ENCODE measurements around the gene GLS.
A peak's percentile ranks its signal among the peaks of the same experiment; 100 is the strongest.
"Not testable (repeated sequence)": the region's sequence is repeated elsewhere in the genome, so short reads cannot be mapped to it uniquely, and the experiment has no call there.

Gene GLS

DNA sequence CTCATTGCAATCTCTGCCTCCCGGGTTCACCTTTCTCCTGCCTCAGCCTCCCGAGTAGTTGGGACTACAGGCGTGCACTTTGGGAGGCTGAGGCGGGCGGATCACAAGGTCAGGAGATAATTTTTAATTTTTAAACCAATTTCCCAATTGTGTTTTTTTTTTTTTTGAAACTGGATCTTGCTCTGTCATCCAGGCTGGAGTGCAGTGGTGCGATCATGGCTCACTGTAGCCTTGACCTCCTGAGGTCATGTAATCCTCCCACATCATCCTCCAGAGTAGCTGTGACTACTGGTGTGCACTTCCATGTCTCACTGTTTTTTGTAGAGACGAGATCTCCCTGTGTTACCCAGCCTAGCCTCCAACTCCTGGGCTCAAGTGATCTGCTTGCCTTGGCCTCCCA, 49.3 kb downstream of the GLS start:
- no peak for DNase-seq

DNA sequence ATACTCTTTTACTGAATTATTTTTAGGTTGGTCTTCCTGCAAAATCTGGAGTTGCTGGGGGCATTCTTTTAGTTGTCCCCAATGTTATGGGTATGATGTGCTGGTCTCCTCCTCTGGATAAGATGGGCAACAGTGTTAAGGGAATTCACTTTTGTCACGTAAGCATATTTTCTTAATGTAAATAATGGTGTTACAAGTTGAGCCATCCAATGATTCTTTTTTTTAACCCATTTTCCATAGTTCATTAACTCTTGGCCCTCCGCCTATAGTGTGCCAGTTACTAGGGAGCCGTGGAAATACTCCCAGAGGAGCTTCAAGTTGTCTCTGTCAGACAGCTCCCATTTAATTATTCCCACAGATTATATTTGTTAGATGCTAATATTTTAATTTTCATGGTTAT, 49.8 kb downstream of the GLS start:
- DNase-seq = no peak

DNA sequence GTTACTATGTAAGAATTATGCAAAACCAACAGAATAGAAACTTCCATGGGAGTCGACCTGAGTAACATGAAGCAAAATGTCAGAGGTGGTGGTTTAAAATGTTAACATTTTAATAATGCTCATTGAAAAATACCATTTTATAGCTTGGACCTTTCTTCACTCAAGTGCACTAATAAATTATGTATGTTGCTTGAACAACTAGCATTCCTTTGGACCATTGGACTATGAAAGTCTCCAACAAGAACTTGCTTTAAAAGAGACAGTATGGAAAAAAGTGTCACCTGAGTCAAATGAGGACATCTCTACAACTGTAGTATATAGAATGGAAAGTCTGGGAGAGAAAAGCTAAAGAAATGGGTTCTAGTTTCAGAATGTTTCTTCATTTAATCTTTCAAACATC, 51.9 kb downstream of the GLS start:
- no peak for DNase-seq

- no peak for DNase-seq
Observed at GRCh38 chr2:190933361-190933760, 52.7 kb downstream of the GLS start.

- no peak for DNase-seq
Observed at GRCh38 chr2:190935054-190935453, 54.4 kb downstream of the GLS start.

DNA sequence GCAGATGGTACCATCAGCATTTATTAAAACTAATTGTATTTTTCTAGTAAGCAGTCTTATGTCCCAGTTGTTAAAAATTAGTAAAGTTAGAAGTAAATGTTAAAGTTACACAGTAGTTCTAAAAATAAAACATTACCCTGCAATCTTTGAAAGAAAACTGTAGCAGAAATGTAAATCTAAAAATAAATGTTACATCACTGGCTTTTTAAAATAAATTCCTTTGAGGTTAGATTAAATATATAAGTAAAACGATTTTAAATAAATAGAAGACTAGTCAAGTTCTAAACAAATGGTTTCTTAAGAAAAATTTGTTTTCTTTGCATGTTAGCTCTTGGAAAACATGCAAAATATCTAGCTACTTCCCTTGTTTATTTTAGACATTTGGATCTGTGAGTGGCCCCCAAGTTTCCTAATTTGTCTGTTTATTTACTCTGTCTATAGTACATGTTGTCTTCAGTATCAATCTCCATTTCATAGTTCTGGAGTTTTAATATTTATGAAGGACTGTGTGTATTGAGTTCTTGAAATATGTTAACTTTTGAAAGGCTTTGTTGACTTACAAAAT, 58.2 kb downstream of the GLS start:
- no peak for DNase-seq

GRCh38 chr2:190940454-190940853, 59.8 kb downstream of the GLS start:
- DNase-seq = no peak

DNA sequence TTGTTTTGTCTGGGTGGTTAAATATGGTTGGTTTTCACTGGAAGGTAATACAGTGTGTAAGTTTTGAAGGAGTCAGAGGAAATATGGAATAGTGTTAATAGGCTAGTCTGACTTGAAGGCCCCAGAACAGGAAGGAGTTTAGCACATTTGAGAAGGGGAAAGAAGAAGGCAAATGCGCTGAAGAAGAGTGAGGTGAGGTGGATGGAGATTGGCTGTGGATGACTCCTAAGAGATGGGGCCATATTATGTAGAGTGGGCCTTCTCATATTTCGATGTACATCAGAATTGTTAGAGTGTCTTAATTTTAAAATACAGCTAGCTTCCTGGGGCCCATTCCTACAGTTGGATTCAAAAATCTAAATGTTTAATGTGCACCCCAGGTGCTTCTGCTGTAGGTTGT, 61.0 kb downstream of the GLS start:
- DNase-seq = no peak

DNA sequence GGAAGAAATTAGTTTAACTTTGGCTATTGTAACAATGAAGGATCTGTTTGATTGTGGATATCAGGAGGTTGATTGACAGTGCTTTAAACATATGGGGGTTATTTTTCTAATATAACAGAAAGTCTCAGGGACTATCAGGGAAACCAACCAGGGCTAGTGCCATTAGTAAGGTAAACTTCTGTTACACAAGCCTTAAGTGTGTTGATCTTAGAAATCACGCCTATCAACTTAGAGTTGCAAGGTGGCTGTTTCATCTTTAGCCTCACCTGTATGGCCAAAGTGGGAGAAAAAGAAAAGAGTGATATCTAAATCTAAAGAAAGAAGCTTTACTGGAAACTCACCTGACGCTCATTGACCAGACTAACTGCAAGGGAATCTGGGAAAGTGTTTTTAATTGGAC, 62.1 kb downstream of the GLS start:
- no peak for DNase-seq

DNA sequence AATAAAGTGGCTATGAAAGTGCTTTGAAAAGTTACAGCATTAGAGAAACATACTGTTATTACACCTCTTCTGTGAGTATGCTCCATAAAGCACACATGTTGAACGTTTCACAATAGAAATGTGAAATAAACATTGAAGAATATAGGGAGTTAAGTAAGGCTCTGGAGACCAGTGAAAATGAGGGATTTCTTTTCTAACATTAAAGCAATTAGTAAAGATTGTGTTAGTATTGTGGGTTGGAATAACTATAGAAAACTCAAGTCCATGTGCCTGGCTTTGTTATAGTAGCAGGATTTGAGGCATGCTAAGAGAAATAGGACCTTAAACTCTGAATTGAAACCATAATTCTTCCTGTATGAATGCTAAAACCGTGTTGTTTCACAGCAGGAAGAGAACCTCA, 63.1 kb downstream of the GLS start:
- DNase-seq = no peak

GRCh38 chr2:190947141-190947540, 66.5 kb downstream of the GLS start:
- no peak for DNase-seq

DNA sequence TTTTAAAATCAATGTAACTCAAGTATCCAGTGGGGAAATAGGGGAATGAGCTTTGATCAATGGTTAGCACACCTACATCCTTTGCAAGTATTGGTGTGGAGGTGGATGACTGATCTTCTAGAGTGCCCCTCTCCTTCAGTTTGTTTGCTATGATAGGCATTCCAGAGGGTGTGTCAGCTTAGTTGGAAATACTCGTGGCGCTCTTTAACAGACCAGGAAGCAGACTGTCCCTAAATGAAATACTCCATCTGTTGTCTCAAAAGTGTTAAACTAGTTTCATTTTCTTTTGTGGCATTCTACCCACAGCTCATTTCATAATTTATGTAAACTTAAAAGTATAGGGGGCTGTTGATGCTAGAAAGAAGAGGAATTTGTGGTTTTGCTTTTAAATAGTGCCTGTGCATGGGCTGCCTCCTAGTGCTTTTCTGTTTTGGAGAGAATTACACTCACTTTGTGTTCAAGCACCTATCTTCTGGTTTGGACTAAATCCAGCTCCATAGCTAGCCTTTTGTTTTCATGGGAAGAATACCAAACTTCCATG, 67.2 kb downstream of the GLS start:
- no peak for DNase-seq

GRCh38 chr2:190948671-190949070, 68.0 kb downstream of the GLS start:
- no peak for DNase-seq

GRCh38 chr2:190950566-190950991, 70.0 kb downstream of the GLS start:
- no peak for DNase-seq

DNA sequence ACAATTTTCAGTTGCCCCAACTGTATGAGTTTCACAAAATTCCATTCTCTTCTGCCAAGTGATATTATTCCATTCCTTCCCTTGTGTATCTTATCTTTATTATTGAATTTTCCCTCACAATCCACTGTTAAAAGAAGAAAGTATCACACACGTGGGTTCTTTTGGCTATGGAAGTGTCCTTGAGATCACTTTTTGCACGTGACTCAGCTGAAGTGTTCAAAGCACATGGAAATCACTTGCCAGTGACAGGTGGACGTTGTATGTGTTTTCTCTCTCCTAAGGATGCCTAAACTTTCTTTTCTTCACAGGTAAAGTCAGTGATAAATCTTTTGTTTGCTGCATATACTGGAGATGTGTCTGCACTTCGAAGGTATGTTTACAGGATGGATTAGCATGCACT, 72.6 kb downstream of the GLS start:
- DNase-seq = no peak

DNA sequence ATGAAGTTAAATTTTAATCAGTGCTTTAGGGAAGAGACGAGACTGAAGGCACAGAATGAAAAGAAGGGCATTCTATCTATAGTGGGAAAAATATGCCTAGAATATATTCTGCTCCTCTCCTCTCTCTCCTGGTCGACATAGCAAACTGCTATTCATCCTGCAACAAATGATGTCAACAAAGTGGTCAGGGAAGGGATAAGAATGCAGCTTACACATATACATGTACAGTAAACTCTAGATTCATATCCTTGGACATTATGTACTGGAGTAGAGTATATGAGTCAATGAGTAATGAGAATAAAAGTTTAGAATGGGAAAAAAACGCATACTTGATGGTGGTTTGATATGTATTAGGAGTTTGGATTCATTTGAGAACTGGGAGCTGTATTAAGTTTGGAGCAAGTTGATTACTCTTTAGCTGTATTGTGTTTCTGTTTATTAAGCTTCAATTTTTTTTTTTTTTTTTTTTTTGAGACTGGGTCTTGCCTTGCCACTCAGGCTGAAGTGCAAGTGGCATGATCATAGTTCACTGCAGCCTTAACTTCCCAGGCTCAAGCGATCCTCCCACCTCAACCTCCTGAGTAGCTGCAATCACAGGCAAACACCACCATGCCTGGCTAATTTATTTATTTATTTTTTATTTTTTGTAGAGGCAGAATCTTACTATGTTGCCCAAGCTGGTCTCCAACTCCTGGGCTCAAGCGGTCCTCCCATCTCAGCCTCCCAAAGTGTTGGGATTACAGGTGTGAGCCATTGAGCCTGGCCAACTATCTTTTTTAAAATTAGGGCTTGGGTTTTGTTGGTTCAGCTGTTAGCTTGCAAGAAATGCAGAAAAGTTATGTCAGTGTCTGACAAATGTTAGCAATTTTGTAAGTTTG, 79.5 kb downstream of the GLS start:
- DNase-seq = no peak

- DNase-seq = not testable (repeated sequence)
Observed at GRCh38 chr2:190961117-190961516, 80.5 kb downstream of the GLS start.

GRCh38 chr2:190961918-190962487, 81.4 kb downstream of the GLS start:
- peak in 1 of 58 donors; percentile 1 for DNase-seq

DNA sequence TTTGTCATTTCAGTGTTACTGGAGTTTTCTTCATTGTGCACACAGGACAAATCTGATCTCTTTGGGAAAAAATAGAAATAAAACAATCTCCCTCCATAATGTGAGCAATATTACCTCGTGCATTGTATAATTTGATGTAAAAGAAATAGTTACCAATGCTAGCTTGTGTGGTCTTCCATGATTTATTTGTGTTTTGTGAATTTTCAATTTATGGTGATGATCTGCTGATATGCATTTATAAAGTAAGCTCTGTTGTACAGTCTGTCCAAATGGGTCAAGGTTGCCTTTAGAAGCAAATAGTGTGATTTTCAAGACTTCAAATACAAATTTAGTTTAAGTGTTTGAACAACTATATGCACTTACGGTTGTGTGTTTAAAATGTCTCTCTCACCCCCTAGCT, 82.5 kb downstream of the GLS start:
- no peak for DNase-seq

DNA sequence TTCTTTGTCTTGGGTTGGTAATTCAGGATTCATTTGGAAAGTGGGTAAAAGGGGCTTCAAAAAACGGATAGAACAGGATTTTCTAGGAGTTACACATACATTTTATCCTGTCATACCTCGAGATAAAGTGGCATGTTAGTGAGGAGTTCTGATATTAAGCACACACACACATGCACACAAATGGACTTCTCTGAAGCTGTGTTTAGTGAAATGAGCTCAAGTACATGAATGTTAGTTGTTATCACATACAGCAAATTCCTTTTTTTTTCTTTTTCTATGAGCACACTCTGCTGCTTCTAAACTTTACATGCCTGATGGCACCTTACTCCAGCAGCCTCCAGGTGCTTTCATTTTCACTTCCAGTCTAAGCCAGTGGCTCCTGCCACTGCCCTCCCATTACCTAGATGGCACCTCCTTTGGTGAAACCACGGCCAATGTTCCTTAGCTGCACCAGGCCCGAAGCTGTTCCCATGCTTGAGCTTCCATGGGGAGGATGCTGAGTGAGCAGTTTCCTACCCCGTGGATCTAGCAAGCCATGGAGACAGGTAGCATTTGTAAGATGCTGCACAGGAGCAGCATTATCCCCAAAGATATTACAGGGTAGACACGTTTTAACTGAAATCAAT, 83.7 kb downstream of the GLS start:
- no peak for DNase-seq

- DNase-seq = no peak
Observed at GRCh38 chr2:190965580-190966222, 85.1 kb downstream of the GLS start.

GRCh38 chr2:190968522-190968921, 87.9 kb downstream of the GLS start:
- DNase-seq = no peak

Measured in anterior cingulate cortex (tissue), 58 donors.